ENCODE measurements around the gene SDHAF4.

The SDHAF4 gene

DNA sequence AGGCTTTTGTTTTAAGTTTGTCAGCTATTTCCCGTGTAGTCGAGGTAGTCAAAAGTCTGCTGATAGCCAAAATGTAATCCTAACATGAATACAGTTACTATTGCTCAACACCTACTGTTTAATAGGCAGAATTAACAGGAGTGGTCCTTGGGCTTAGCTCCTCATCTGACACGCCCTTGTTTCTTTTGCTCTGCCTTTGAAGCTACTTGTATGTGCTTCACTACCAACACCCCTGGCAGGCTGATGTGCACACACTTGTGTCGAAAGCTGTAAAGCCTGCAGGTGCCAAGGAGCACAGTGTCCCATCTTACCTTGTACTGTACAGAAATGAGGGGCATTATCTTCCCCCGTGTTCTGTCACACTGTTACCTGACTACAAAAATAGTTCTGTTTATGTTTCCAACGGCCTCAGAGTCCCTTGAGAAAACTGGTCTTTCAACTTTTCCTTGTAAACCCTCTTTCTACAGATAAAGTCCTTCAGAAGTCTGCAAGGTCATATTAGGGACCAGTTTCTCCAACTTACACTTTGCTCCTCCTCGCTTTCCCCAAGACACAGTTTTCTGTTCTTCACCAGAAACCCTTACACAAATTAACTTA, 9.3 kb downstream of the SDHAF4 start:
- Histone ChIP-seq H3K4me1 (ENCODE audit: insufficient read depth, poor library complexity, severe bottlenecking) (no peaks in the 10 kb centered on the region), H3K27me3 (ENCODE audit: insufficient read depth, poor library complexity, severe bottlenecking) (no peaks in the 10 kb centered on the region), H3K27ac (ENCODE audit: poor library complexity, severe bottlenecking) (no peak overlapping the region), H3K36me3 (ENCODE audit: low read depth) (peaks cover 28% of the 10 kb centered on the region), H3K4me3 (ENCODE audit: severe bottlenecking) (no peak overlapping the region), H3K9me3 (ENCODE audit: severe bottlenecking) (no peaks in the 10 kb centered on the region)
- DNase-seq (ENCODE audit: low spot score) (no peak), ATAC-seq (ENCODE audit: low read depth) (no peak)
- TF ChIP-seq, protein P1, sequence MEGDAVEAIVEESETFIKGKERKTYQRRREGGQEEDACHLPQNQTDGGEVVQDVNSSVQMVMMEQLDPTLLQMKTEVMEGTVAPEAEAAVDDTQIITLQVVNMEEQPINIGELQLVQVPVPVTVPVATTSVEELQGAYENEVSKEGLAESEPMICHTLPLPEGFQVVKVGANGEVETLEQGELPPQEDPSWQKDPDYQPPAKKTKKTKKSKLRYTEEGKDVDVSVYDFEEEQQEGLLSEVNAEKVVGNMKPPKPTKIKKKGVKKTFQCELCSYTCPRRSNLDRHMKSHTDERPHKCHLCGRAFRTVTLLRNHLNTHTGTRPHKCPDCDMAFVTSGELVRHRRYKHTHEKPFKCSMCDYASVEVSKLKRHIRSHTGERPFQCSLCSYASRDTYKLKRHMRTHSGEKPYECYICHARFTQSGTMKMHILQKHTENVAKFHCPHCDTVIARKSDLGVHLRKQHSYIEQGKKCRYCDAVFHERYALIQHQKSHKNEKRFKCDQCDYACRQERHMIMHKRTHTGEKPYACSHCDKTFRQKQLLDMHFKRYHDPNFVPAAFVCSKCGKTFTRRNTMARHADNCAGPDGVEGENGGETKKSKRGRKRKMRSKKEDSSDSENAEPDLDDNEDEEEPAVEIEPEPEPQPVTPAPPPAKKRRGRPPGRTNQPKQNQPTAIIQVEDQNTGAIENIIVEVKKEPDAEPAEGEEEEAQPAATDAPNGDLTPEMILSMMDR (IDR thresholded peaks at IDR 0.05; ENCODE audit: poor library complexity, severe bottlenecking) = no peak

DNA sequence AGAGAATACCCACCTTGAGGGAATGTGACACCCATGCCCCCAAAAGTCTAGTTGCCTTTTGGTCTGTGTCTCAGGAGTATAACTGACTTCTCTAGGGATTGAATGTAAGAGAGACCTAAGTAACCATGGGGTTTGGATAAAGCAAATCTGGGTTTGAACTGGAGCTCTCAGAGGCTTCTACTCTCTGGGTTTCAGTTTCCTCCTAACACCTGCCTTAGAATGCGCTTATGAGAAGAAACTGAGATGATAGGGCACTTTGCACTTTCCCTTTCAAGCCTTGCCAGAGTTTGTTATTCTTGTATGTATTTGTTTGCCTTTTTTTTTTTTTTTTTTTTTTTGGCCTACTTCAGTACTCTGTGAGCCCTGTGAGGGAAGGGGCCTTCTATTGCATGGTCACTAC, 19.4 kb downstream of the SDHAF4 start:
- TF ChIP-seq, protein P1 (IDR thresholded peaks at IDR 0.05; ENCODE audit: poor library complexity, severe bottlenecking) = no peak
- no peak overlapping the region for H3K4me3 ChIP-seq (ENCODE audit: severe bottlenecking)
- H3K27ac ChIP-seq (ENCODE audit: poor library complexity, severe bottlenecking) = no peak overlapping the region
- DNase-seq (ENCODE audit: low spot score) (no peak), ATAC-seq (ENCODE audit: low read depth) (no peak)
- H3K27me3 ChIP-seq (ENCODE audit: insufficient read depth, poor library complexity, severe bottlenecking) = no peaks in the 10 kb centered on the region
- H3K4me1 ChIP-seq (ENCODE audit: insufficient read depth, poor library complexity, severe bottlenecking) = no peaks in the 10 kb centered on the region
- H3K9me3 ChIP-seq (ENCODE audit: severe bottlenecking) = no peaks in the 10 kb centered on the region
- peaks cover 25% of the 10 kb centered on the region for H3K36me3 ChIP-seq (ENCODE audit: low read depth)

DNA sequence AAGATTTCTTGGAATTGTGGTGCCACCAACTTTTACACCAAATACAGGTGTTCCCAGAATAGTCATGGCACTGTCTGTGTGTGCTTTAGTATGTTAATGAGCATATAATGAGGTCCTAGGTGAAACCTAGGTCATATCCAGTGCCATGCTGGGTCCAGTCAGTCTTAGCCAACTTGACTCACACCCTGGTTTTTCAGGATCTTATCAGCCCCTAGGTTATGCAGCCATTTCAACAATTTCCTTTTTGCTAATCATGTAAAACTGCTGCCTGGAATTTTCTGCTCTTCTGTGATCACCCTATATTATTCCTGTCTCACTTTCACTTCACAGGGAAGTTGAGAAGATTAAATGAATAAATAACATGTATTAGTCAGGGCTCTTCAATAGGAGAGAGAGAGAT, 23.7 kb downstream of the SDHAF4 start:
- Histone ChIP-seq H3K4me3 (ENCODE audit: severe bottlenecking) (no peak overlapping the region), H3K36me3 (ENCODE audit: low read depth) (peaks cover 10% of the 10 kb centered on the region; the same call in 1 of the 2 replicates), H3K27ac (ENCODE audit: poor library complexity, severe bottlenecking) (no peak overlapping the region), H3K27me3 (ENCODE audit: insufficient read depth, poor library complexity, severe bottlenecking) (no peaks in the 10 kb centered on the region), H3K9me3 (ENCODE audit: severe bottlenecking) (no peaks in the 10 kb centered on the region), H3K4me1 (ENCODE audit: insufficient read depth, poor library complexity, severe bottlenecking) (no peaks in the 10 kb centered on the region)
- DNase-seq (ENCODE audit: low spot score) = no peak
- TF ChIP-seq, protein P1 (IDR thresholded peaks at IDR 0.05; ENCODE audit: poor library complexity, severe bottlenecking) = no peak
- ATAC-seq (ENCODE audit: low read depth) = no peak

GRCh38 chr6:70592391-70593117, 25.8 kb downstream of the SDHAF4 start:
- Histone ChIP-seq H3K9me3 (ENCODE audit: severe bottlenecking) (no peaks in the 10 kb centered on the region), H3K27me3 (ENCODE audit: insufficient read depth, poor library complexity, severe bottlenecking) (no peaks in the 10 kb centered on the region), H3K4me1 (ENCODE audit: insufficient read depth, poor library complexity, severe bottlenecking) (no peaks in the 10 kb centered on the region), H3K4me3 (ENCODE audit: severe bottlenecking) (no peak overlapping the region), H3K36me3 (ENCODE audit: low read depth) (peaks cover 10% of the 10 kb centered on the region; the same call in 1 of the 2 replicates), H3K27ac (ENCODE audit: poor library complexity, severe bottlenecking) (no peak overlapping the region)
- DNase-seq (ENCODE audit: low spot score) (no peak), ATAC-seq (ENCODE audit: low read depth) (no peak)
- TF ChIP-seq, protein P1 (IDR thresholded peaks at IDR 0.05; ENCODE audit: poor library complexity, severe bottlenecking) = no peak

GRCh38 chr6:70593118-70593486, 26.4 kb downstream of the SDHAF4 start:
- TF ChIP-seq, protein P1 (IDR thresholded peaks at IDR 0.05; ENCODE audit: poor library complexity, severe bottlenecking) = no peak
- Histone ChIP-seq H3K4me1 (ENCODE audit: insufficient read depth, poor library complexity, severe bottlenecking) (no peaks in the 10 kb centered on the region), H3K27me3 (ENCODE audit: insufficient read depth, poor library complexity, severe bottlenecking) (no peaks in the 10 kb centered on the region), H3K9me3 (ENCODE audit: severe bottlenecking) (no peaks in the 10 kb centered on the region), H3K36me3 (ENCODE audit: low read depth) (peaks cover 6% of the 10 kb centered on the region; the same call in 1 of the 2 replicates), H3K4me3 (ENCODE audit: severe bottlenecking) (no peak overlapping the region), H3K27ac (ENCODE audit: poor library complexity, severe bottlenecking) (no peak overlapping the region)
- ATAC-seq (ENCODE audit: low read depth) (no peak), DNase-seq (ENCODE audit: low spot score) (no peak)
